ENCODE measurements around the gene HPGDS.

DNA sequence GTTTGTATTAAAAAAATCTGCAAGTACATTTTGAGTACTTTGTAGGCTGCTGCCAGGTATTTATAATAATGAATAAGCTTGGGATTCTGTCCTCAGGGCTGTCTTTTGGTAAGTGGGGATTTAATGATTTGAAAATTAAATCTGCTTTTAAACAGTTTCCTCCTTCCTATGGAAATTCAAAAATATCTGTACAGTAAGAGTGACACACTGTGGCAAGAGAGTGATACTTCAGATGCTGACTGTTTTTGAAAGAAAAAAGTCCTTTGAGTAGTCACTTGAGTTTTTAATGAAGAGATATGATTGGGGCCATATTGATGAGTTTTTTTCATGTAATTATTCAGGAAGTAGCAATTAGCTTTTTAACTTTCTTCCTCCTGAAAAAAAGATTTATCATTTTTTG is 85.8 kb downstream of the HPGDS start:
- TF ChIP-seq POLR2A (IDR thresholded peaks at IDR 0.05) (no peak), CTCF (IDR thresholded peaks at IDR 0.05) (peak in 3 of 6 experiments; percentile 38 to 46 (median 39))

Data from Peyer's patch (tissue), 4 donors.